ENCODE data around the gene CHN2.

CHN2 gene

DNA sequence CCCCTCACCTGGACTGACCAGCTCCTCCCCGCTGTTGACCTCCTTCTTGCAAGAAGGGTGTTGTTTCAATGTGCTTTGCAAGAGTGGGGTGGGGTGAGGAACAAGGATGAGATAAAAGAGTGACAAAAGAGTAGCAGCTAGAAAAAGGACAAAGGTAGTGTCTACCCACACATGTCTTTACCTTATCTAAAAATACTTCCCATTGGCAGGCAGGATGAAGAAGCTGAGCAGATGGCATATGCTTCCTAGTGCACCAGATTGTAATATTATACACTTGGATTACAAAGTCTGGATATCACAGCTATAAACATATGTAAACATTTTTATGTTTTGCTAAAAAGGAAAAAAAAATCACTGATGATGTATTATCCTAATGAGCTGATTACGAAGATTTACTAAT, 34.5 kb downstream of the CHN2 start:
- no peak for DNase-seq

DNA sequence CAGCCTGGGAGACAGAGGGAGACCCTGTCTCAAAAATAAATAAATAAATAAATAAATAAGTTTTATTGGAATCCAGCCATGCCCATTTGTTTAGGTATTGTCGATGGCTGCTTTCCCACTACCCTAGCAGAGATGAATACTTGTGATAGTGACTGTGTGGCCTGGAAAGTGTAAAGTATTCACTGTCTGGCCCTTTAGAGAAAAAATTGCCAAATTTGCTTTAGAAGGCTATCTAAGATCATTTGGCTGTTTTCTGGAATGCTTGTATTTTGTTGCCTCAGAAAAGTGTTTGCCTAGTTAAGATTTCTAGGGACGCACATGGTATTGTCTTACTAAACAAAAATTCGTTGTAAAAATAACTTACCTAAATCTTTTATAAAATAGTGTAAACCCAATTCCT, 35.4 kb downstream of the CHN2 start:
- no peak for DNase-seq

DNA sequence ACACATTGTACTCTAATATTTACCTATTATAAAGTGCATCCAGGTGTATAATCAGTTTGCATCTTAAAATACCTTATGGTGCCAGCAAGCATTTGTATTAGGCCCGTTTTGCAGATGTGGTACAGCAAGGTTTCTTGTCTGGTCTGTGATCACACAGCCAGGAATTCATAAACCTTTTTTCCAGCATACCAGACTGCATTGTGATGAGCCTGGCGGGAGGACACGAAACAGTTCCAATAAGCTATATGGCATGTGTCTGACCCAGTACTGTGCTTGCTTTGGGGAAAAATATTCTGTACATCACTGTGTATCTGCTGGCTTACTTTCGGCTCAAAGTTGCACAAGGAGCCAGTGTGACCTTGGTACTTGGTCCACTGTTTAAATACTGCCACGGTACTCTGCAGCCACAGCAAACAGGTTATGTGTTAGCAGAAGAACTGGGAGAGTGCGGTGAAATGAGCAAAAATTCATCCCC, 36.3 kb downstream of the CHN2 start:
- no peak for DNase-seq

DNA sequence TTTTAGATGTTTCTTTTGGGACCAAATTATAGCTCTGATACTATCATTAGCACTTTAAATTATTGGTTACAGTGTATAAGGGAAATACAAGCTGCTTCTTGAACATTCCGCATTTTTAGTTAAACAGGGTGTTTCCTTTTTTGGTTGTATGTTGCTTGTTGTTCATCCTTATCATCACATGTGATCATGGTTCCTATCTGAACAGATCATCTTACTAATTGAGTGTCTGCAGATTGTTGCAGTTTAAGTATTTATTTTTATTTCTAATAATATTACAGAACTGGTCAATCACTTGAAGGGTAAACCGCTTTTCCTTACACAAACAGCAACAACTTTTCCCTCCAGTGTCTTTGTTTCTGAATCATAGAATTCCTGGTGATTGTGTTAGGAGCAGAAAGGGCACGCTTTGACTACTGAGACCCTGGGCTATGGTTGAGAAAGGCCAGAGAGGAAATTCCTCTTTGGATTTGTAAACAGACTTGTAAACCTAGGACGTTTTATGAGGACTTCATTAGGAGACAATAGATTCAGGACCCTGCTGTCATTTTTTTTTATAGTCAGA, 37.2 kb downstream of the CHN2 start:
- DNase-seq, result no peak

DNA sequence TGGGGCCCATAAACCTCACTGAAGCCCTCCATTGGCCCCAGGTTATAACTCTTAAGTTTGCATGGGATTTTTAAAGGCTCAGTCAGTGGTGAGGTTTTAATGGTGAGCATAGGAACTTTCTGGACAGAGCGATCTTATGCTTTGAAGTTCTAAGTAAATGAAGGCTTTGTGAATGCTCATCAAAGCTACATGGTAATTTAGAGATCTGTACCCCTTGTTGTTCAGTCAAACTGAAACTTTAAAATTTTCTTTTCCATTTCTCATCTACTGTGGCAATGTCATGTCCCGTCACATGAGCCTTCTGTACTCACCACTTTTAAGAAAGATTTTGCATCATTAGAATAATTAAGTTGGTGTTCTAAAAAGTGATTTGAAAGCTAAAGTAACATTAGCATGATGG, 39.9 kb downstream of the CHN2 start:
- no peak for DNase-seq

DNA sequence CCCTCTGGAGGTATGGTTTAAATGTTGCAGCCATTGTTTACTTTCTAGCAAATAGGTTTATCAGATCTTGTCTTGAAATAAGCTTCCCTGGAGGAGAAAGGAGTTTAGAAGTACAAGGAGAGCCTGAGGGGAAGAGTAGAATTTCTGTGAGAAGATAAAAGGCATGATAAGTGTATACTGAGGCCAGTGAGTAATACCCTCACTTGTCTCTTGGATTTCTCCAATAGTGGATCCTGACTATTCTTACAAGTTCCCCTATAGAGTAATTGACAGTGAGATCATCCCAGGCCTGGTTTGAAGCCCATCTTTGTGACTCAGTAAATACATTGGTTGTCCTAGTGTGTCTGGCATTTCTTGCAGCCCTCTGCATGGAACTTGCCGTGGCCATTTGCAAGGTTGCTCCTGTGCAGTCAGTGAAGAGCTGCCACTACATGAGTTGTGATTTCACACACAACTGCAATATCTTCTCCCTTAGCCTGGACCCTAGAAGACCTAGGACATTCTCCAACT, 41.6 kb downstream of the CHN2 start:
- DNase-seq, result no peak

DNA sequence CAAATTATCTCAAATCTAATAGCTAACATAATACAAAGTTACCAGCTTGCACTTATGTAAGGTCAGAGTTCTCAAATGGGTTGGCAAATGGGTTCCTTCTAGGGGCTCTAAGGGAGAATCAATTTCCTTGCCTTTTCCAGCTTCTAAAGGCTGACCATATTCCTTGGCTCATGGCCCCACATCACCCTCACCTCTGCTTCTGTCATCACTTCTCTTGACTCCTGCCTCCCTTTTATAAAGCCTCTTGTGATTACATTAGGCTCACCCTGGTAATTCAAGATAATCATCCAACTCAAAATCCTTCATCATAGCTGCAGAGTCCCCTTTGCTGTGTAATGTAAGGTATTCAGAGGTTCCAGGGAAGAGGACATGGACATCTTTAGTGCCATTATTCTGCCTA, 42.1 kb downstream of the CHN2 start:
- DNase-seq, result no peak

DNA sequence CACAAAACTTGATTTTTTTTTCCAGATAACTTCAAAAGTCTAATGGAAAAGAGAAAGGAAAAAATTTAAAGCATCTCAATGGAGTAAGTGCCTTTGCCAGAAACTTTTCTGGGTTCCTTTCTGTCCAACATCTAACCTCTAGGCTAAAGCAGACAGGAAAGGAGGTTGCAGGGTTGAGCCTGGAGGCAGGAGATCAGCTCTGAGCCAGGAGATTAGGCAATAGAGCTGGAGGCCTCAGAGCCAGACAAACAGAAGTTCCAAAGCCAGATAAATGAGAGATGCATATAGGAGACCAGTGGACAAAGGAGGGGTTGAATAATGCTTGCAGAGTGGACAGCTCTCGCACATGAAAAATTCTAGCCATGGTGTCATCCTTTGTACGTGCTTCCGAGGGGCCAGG, 42.9 kb downstream of the CHN2 start:
- no peak for DNase-seq

DNA sequence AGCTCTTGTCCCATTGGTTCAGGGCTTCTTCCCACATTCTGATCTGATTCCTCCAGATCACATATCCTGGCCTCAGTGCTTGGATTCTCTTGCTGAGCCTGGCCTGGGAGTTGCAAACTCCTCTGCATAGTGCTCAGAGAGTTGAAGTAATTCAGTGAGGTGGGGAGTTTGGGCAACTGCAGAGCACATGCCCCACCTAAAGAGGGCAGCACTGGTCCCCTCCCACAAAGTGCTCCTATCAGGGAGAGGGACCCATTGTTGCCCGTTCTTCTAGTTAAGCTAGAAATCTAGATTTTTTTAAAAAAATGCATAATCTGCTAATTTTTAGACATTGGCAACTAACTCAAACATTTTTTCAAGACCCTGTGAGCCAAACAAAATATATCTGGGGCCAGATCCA, 45.1 kb downstream of the CHN2 start:
- DNase-seq, result no peak

DNA sequence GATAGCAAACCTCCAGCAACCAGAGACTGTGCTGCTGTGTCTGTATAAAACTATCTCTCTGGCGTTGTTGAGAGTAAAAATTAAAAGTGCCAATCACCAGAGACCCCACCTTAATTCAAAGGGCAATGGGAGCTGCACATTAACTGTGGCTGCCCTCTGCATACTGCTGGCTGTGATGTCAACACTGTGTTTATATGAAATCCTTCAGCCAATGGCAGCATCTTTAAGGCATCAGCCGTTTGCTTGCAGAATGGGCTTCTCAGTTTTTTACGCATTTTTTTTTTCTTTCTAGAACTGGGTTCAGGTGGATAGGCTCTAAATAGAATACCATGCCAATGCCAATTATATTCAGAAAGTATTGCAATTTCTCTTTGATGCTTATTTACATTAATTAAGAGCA, 47.7 kb downstream of the CHN2 start:
- DNase-seq, result no peak

DNA sequence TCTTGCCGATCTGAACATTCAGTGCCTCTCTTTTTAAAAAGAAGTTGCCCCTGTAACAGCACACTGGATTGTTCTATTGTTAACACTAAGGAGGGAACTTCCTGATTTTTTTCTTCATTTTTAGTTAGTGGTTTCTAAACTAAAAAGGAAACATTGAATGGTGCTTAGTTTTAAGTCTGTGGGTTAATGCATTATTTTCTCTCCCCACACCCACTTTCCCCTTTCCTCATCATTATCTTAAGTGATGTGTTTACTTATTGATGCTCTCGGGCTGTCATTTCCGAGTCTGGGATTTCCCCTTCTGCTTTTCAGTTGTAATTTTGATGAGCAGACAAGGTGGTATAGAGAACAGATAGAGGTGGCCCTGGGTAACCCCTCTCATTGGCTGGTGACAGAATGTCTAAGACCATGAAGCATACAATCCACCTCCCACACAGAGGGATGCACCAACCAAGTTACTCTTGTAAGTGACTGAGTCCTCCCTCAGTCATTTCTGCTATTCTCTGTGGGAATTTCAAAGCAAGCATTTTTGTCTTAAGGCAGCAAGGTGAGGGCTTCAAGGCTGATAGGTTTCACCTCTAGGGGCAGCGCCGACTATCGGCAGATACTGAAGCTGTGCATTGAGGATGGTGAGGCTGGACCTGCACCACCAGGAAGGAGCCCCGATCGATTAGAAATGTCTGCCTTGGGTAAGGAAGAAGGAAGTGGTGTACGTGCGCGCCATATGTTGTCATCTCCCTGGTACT, 49.5 kb downstream of the CHN2 start:
- DNase-seq, result no peak

DNA sequence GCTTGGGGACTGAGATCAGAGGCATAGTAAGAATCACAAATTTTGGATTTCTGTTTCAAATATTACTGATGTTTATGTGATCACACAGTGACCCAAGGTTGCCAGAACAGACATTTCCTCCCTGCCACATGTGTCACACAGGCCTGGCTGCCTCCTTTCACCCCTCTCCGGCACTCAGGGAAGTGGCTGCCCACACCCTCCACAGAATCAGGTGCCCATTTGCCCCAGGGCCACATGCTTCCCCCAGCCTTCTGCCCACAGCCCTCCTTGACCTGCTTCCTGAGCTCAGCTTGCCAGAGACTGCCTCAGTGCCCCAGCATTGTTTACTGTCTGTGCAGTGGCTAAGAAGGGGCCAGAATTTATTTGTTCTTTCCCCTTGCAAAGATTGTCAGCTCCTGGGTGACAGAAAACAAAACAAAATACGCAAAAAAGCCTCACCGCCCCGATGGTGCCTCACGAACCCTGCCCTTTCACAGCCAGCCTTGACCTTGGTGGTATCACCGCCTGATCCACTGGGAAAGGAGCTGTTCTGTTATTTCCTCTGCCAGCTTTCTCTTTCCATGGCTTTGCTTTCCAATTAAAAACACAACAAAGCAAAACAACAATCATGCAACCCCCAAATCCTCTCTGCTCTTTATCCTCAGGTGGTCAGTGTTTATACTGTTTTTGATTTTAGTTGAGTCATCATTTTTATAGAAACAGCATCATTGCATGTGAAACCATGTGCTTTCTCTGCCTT, 52.8 kb downstream of the CHN2 start:
- no peak for DNase-seq

DNA sequence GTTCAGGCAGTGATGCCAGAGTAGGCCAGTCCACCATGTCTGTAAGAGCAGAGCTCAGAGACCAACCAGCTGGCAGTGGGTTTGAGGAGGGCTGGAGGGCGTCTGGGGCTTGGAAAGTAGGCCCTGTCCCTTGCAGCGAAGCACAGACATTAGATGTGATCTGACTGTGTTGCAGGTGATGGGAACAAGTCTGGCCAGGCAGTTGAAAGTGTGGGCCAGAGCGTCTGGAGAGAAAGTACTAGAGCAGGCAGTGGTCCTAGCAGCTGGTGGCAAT, 53.3 kb downstream of the CHN2 start:
- no peak for DNase-seq

DNA sequence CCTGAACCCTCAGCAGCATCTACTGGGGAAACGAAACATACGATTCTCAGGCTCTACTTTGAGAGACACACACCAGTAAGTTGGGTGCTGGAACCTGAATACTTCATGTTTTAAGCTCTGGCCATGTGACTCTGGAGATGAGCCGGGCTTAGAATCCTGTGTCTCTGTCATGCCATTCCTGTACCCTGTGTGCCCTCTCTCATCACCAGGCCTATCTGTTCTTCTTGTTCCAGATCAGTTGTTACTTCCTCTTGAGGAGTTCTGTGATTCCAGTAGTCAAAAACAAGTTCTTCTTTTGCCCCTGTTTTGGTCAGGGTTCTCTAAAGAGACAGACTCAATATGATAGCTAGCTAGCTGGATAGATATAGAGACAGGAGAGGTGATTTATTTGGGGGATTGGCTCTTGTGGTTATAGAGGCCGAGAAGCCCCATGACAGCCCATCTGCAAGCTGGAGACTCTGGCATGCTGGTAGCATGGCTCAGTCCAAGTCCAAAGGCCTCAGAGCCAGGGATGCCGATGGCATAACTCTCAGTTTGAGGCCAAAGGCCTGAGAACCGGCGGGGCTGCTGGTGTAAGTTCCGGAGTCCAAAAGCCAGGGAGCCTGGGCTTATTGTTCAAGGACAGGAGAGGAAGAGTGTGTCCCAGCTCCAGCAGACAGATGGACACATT, 54.3 kb downstream of the CHN2 start:
- DNase-seq, result no peak

DNA sequence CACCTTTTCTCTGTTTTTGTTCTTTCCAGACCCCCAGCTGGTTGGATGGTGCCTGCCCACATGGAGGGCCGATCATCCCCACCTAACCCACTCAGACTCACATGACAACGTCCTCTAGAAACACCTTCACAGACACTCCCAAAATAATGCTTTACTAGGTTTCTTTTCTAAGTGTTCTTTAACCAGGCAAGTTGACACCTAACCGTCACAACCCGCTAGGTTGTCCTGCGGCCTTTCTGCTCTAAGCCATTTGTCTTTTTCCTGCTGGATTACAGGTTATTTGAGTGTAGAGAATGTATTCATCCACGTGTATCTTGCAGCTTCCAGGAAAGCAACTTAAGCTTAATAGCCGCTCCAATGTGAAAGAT, 54.8 kb downstream of the CHN2 start:
- no peak for DNase-seq

DNA sequence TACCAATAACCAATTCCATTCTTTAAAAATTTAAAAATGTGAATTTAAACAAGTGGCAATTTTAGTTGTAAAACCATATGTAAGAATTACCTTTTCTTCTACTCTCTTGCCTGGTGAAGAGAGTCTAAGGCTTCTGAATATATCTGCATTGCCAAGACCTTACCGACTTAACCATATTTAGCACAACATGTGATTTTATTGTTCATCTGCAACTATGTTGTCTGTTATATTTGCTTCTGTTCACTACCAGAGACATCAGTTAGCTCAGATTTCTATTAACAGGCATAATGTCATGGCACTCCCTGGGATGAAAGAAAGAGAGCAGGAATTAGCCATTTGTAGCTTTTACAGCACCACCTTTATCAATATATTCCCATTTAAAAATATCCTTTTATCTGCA, 55.3 kb downstream of the CHN2 start:
- no peak for DNase-seq

DNA sequence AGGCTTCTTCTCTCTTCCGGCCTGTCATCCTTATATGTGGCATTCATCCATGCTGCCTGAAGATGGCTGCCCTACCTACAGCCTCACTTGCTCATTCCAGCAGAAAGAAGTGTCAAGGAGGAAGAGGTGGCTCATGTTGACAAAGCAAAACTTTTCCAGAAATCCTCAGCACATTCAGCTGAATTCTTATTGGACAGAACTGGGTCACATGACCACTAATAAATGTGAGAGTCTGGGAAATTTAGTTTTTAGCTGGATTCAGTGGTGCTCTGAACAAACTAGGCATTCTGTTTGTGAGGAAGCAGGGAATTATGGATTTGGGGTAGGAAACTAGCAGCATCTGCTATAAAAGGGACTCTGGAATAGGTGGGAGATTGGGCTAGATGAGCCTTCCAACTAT, 58.6 kb downstream of the CHN2 start:
- DNase-seq, result no peak

DNA sequence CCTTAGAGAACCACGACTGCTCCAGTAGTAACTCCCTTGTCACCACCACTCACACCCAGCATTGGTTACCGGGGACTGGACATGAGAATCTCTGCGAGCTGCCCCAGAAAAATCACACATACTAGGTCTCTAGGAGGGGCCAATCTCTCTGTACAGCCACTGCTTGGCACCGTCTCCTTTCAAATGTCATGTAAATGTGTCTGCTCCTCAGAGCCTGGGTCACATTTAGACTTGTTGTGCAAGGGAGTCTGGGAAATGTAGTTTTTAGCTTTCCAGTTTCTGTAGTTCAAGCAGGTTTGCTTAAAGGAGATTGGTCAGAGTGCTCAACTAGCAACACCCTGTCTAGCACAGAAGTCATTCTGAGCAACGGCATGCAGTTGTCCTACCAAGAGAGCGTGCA, 60.0 kb downstream of the CHN2 start:
- DNase-seq, result no peak

DNA sequence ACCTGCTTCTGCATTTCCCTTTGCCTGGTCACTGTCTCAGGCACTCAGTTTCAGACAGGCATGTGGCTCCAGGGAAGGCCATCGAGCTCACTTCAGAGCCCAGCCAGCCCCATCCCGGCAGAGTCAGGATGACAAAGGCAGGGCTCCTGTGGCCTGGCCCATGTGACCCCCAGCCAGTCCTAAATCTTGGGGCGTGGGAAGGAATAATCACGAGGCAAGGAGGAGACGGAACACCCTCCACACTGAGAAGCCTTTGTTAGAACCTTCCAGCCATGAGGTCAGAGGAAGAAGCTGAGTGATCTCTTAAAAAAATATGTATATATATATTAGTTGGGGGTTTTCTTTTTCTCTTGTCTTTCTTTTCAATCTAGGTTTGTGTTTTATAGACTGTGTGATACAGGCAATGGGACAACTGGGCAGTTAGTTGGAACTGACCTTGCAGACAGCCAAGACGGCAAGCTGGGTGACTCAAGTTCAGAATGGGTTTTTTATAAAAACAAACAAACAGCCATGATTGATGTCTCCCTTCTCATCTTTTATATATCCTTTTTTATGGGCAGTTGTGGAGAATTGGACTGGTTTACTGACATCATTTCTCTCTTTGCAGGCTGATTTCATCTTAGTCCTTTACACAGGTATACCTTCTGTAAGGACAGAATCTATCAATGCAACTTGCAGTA, 60.8 kb downstream of the CHN2 start:
- DNase-seq, result no peak

DNA sequence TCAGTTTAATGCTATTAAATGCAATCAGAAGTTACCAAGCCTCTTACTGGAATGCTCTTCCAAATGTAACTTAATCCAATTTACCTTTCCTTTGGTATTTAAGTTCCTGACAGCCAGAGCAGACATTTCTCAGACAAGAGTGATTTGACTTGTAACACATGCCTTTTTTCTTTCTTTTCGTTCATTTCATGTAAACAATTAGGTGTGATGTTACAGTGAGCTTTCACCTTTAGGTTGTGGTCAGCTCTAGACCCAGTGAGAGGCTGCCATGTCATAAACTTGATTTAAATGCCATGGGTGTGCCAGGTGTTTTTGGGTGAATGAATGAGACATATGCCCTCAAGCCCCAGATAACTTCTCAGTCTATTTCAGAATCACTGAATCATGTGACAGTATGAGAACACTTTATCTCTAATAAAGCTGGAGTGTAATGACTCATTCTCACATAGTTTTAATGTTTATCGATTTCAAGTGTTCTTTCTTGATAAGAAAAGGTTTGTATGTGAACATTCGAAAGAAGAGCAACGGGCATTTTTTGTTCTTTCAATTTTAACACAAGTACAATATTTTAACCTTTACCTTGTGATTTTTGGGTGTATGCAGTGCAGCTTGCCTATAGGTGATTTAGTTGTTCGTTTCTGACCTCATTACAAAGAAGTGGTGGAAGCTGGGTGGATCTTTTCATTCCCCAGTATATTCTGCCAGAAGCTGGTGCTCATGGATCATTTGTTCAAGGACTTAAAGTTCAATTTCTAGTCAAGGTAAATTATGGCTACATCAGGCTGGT, 61.5 kb downstream of the CHN2 start:
- DNase-seq, result no peak

DNA sequence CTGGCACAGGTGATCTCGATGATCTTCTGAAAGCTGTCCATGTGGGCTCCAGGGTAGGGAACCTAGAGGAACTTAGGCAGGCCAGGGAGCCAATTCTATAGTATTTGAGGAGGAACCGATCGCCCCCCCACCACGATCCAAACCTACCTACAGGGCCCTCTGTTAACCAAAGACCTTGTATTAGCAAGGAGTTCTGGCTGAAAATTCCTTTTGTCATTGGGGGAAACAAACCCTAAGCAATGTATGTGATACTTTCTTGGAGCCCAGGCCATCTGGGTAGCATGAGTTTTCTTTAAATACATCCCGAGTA, 62.1 kb downstream of the CHN2 start:
- no peak for DNase-seq

DNA sequence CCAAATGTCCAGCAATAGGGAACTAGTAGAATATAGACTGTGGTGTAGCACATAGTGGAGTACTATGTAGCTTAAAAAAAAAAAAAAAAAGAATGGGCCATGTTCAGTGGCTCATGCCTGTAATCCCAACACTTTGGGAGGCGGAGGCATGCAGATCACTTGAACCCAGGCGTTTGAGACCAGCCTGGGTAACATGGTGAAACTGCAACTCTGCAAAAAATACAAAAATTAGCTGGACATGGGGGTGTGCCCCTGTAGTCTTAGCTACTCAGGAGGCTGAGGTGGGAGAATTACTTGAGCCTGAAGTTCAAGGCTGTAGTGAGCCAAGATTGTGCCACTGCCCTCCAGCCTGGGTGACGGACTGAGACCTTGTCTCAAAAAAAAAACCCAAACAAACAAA, 64.4 kb downstream of the CHN2 start:
- no peak for DNase-seq

All from NCI-H1105 (cell line).